ENCODE results near the gene RAB3GAP2.

DNA sequence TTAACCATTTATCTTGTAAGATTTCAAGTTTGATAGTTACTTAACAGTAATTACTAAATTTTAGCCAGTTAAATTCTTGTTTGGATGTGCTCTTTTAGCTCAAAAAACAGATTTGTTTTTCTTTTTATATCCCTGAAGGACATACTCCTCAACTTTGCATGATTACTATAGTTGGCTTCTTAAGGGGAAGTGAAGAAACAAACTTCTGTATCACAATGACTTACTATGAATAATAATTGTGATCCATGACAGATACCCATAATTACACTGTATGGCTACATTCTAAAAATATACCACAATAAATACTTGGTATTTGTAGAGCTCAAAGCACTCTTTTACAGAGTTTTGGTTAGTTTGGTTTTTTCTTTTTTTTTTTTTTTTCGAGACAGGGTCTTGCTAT is 122.5 kb downstream of the RAB3GAP2 start:
- TF ChIP-seq, protein P1, sequence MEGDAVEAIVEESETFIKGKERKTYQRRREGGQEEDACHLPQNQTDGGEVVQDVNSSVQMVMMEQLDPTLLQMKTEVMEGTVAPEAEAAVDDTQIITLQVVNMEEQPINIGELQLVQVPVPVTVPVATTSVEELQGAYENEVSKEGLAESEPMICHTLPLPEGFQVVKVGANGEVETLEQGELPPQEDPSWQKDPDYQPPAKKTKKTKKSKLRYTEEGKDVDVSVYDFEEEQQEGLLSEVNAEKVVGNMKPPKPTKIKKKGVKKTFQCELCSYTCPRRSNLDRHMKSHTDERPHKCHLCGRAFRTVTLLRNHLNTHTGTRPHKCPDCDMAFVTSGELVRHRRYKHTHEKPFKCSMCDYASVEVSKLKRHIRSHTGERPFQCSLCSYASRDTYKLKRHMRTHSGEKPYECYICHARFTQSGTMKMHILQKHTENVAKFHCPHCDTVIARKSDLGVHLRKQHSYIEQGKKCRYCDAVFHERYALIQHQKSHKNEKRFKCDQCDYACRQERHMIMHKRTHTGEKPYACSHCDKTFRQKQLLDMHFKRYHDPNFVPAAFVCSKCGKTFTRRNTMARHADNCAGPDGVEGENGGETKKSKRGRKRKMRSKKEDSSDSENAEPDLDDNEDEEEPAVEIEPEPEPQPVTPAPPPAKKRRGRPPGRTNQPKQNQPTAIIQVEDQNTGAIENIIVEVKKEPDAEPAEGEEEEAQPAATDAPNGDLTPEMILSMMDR (conservative IDR thresholded peaks at IDR 0.05): no peak
- no peak for TF ChIP-seq ZFX (IDR thresholded peaks at IDR 0.05)
